AML-193 (cell line): ENCODE measurements around the gene TRMT1.
A peak's percentile ranks its signal among the peaks of the same experiment; 100 is the strongest.

Experiments
- DNase-seq, 2 experiments: peaks; one replicate each; lab custom pipeline; 2025; lab: John Stamatoyannopoulos, UW

TRMT1 gene

GRCh38 chr19:13102416-13102665, 14.2 kb downstream of the TRMT1 start:
- DNase-seq = no peak

DNA sequence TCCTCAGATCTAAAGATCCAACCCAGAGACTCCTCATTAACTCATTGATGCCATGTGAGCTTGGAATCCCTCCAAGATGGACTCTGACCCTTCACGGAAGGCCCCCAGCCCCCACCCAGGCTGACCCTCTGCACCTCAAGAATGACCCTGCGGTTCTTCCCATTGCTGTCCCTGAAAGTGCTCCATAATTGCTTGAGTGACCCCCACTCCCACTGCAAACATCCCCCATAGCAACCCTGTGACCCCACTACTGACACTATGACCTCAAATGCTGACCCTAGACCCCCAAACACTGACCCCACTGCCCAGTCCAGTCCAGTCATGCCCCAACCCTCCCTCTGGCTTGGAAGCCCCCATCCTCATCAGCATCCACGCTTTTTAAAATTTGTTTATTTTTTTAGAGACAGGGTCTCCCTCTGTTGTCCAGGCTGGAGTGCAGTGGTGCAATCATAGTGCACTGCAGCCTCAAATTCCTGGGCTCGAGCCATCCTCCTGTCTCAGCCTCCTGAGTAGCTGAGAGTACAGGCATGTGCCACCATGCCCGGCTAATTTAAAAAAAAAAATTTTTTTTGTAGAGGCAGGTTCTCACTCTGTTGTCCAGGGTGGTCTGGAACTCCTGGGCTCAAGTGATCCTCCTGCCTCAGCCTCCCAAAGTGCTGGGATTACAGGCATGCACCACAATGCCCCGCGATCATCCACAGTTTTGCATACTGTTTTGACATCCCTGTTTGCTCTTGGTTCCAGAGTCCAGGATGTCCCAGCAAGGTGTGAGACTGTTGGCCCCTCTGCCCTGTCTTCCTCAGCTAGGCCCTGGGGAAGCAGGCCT, 14.7 kb downstream of the TRMT1 start:
- DNase-seq = no peak

DNA sequence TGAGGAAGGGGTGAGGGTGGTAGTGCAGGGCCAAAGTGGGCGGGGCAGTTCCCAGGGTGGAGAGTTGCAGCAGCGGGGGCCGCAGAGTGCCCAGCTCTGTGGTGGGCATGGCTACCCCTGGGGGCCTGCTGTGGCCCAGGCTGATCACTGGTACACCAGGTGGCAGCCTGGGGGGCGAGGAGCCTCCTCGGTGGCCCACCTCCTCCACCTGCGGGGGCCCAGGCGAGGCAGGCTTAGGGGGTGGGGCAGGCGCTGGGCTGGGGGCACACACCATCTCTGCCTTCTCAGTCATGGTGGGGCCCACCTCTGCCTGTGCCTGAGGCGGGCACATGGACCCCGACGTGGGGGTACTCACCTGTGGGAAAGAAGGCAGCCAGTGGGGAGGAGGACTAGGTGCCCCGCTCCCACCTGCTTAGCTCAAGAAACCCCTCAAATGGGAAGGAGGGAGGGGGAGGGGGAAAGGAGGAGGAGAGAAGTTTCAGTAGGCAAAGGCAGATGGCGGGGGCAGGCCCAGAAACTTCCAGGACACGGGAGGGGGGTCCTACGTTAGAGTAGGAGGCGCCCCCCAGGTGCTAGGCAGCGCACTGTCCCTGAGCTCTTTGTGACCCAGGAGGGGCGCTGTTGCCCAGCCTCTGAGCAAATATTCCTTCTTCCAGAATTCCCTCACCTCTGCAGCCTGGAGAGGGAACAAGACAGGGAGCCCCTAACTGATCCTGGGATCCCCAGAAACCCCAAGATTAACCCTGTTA, 15.5 kb downstream of the TRMT1 start:
- no peak for DNase-seq

DNA sequence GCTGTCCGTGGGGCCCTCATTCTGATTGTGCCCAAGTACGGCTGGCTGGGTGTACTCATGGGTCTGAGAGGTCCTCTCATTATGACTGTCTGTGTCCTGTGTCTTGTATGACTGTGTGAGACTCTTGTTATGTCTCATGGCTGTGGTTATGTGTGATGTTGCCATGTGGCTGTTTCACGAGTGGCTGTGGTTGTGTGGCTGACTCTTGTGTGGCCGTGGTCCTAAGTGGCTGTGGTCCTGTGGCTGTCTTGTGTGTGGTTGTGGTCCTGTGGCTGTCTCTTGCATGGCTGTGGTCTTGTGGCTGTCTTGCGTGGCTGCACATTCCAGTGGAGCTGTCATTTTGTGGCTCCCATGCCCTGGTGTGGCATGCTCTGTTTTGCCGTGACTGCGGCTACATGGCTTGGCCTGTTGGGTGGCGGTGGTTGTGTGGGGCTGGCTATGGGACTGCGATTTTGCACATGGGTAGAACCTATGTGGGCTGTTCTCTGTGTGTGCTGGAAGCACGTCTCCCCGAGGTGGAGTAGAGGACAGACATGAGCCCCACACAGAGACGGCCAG, 16.4 kb downstream of the TRMT1 start:
- DNase-seq = peak; percentile 48 to 64

GRCh38 chr19:13099073-13099999, 17.2 kb downstream of the TRMT1 start:
- peak; percentile 76 to 79 for DNase-seq

GRCh38 chr19:13098277-13099072, 18.1 kb downstream of the TRMT1 start:
- peak; percentile 24 to 52 for DNase-seq

- peak; percentile 38 to 62 for DNase-seq
These were observed 18.9 kb downstream of the TRMT1 start for GRCh38 chr19:13097463-13098258.

DNA sequence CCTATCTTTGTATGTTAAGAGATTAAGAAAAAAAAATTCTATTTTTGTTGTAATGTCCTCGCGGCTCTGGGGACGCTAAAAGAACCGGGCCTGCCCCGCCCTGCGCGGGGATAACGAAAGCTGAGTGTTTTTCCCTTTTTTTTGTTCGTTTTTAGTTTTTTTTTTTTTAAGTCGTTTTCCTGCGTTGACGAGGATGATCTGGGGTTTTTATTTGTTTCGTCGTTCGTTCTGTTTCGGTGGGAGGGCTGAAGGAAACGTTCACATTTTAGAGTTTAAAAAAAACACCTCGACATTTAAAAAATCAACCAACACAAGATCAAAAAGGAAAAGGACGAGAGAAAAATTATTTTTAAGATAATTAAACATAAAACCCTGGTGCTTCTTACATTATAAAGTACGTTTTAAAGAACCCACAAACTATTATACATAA, 19.5 kb downstream of the TRMT1 start:
- no peak for DNase-seq

DNA sequence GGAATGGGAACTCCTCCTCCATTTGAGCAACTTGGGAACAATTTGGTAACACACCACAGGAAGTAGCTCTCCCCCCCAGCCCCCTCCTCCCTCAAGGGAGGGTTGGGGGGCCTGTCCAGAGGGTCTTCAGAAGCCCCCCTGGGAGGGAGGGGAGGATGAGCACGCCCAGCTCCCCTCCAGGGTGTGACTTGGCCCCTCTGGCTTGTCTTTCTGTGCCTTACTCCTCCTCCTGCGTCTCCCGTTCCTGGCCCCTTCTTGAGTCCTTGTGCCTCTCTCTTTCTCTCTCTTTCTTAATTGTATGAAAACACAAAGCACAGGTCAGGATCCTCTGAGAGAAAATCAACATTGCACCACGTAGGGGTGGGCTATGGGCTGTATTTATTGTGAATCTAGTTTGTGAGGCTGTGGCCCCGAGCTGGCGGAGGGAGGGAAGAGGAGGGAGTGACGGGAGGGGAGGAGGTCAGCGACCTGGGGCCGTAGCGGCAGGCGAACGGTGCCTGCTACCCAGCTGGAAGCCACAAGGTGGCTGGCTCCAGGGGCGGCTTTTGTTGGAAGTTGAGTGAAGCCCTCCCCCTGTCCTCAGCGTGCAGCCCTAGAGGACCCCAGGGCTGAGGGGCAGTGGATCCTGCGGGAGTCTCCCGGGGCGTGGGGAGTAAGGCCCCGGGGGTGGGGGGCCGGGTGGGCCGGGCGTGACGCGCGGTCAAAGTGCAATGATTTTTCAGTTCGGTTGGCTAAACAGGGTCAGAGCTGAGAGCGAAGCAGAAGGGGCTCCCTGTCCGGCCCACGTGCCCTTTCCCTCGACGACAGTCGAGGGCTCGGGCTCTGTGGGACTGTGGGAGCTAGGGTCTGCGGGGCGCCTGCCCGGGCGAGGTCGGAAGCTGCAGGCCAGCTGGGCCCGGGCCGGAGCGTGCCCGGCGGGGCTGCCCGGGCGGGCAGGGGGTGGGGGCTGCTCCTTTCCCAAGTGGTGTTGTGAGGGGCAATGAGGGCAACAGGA, 20.3 kb downstream of the TRMT1 start:
- DNase-seq = peak; percentile 63

DNA sequence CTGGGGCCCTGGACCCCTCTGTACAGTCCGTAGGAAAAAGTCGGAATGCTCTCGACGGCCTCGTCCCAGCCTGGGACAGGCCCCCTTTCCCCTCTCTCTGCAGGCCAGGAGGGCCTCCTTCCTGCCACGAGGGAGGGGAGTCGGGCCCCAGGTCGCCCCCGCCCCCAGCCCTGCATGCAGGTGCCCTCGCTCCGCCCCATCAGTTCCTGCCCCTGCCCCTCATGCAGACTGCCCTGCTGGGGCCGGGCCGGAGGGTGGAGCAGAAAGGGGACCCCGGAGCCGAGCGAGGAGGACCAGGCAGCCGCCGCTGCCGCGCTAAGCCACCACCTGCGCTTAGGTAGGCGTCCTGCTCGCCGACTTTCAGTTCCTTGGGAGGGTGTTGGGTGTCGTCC, 21.2 kb downstream of the TRMT1 start:
- DNase-seq = no peak

DNA sequence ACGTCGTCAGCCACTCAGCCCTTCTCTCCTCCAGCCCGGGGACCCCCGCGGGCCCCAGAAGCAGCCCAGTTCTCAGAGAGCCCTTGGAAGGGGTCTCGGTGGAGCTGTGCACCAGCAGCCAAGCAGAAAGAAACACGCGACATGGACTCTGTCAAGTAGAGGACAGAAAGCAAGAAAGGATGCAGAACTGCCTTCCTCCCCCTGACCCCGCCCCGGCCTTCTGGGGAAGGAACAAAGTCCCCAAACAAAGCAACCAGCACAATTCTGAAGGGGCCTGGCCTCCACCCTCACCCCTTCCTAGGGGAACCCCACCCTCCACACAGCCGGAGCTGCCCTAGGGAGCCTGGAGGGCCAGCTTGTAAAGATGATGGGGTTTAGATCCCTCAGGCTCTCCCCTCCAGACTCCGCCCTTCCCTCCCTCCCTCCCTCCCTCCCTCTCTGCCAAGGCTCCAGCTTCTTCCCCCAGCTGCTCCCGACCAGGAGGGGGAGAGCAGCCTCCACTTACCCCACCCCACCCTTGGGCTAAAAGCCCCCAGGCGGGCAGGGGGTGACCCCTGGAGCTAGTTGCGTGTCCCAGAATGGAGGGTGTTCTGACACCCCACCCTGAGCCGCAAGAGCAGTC, 21.7 kb downstream of the TRMT1 start:
- DNase-seq = no peak

DNA sequence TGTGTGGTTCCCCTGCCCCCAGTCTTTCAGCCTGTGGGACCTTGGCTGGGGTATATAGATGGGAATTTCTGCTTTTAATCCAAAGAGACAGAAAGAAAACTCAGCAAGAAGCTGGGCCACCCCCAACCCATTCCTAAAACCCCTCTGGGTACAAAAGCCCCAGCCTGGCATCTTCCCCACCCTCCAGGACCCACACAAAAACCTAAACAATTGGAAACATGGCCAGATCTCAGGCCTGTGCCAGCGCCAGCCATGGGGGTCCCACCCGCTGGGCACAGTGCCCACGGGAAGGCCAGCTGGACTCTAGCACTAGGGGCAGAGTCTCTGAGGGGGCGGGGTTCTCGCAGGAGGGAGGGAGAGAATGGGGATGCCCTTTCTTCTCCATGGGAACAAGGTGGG, 22.4 kb downstream of the TRMT1 start:
- DNase-seq = no peak

DNA sequence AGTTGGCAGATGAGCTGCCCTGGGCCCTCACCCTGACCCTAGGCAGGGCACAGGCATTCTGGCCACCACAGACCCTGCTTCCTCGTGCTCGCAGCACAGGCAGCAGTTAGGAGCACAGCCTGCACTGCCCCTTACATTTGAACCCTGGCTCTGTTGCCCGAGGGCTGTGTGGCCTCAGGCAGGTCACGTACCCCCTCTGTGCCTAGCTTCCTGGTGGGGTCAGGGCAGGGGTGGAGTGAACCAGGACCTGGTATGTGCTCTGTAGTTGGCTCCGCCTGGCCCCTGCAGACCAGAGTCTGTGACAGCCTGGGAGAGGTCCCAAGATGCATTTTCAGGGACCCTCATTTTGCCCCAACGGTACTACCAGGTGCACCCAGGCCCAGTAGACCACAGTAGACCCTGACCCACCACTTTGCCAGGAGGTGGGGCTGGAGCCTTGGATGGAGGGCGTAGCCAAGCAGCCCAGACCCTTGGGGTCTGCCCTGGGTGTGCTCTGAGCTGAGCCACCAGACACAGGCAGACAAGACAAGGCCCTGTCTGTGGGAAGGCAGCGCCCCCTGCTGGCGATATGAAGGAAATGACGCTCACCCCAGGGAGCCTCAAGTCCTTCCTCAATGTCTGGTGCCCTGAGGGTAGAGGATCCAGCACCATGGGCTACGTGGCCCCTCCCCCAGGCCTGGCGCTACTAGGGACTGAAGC, 23.0 kb downstream of the TRMT1 start:
- peak; percentile 75 to 81 for DNase-seq

DNA sequence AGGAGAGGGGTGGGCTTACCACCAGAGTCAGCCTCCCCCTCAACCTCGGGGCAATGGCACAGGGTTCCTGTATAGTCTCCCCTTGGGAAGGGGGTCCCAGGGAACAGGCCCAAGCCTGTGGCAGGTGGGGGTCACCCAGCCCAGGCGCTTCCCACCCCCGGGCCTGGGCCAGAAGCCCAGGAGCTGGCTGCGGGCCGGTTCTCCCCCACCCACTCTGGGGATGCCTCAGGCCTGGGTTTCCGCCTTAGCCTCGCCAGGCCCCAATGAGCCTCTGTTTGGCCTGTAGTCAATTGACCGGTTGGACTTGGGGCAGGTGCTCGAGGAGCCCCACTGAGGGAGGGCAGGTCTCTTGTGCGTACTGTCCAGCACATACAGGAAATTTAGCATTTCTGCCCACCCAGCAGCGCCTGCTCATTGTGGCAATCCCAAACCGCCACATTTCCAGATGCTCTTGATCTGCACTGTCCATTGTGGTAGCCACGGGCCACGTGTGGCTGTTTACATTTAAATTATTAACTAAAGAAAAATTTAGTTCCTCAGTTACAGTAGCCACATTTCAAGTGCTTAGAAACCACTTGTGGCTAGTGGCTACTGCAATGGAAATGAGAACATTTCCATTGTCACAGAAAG, 23.8 kb downstream of the TRMT1 start:
- DNase-seq = no peak

- no peak for DNase-seq
These were observed 24.4 kb downstream of the TRMT1 start for GRCh38 chr19:13092158-13092543.

- DNase-seq = no peak
These were observed 25.0 kb downstream of the TRMT1 start for GRCh38 chr19:13091400-13092157.
